ENCODE results near the gene SGSM1. TPM values are rescaled to one million over a fixed set of nuclear protein-coding genes. Genes with fewer than 3 reads are reported as not detected.

The SGSM1 gene
- total and polyA plus RNA-seq, 2 donors from 2014 or later, result 3.6 to 4.7 TPM

DNA sequence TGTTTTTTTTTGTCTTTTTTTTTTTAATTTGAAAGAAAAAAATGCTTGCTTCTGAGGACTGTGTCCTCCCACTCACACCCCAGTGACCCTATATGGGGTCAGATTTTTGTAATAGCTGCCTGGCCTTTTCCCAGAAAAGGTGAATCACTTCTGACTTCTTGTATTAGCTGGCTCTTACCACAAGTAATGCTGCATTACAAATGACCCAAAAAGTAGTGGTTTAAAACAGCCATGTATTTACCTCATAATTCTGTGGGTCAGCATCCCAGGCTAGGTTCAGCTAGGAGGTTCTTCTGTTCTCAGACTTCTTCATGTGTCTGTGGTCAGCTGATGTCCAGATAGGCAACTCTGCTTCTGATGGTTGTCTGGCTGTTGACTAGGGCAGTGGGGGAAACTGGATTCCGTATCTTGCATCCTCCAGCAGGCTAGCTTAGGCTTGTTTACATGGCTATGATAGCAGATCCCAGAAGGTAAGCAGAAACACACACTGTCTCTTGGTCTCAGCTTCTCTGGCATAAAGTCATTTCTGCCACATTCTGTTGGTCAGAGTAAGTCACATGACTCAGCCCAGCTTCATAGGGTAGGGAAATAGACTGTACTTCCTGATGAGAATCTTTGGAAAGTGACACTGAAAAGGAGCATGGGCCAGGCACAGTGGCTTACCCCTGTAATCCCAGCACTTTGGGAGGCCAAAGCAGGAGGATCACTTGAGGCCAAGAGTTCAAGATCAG lies 121.0 kb downstream of the SGSM1 start:
- TF ChIP-seq, protein P1, sequence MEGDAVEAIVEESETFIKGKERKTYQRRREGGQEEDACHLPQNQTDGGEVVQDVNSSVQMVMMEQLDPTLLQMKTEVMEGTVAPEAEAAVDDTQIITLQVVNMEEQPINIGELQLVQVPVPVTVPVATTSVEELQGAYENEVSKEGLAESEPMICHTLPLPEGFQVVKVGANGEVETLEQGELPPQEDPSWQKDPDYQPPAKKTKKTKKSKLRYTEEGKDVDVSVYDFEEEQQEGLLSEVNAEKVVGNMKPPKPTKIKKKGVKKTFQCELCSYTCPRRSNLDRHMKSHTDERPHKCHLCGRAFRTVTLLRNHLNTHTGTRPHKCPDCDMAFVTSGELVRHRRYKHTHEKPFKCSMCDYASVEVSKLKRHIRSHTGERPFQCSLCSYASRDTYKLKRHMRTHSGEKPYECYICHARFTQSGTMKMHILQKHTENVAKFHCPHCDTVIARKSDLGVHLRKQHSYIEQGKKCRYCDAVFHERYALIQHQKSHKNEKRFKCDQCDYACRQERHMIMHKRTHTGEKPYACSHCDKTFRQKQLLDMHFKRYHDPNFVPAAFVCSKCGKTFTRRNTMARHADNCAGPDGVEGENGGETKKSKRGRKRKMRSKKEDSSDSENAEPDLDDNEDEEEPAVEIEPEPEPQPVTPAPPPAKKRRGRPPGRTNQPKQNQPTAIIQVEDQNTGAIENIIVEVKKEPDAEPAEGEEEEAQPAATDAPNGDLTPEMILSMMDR (IDR thresholded peaks at IDR 0.05; ENCODE audit: borderline replicate concordance, extremely low read depth, insufficient read depth), result no peak
- no peak overlapping the region for H3K9ac ChIP-seq (ENCODE audit: low read length in 3 of 3)
- no peaks in the 10 kb centered on the region for H3K4me1 ChIP-seq (ENCODE audit: control insufficient read depth in 2 of 3, insufficient read depth in 2 of 3, low read depth in 1 of 3, low read length in 3 of 3)
- no peaks in the 10 kb centered on the region for H3K27me3 ChIP-seq (ENCODE audit: control insufficient read depth, insufficient read depth, low read length)
- no peak overlapping the region for H3K27ac ChIP-seq (ENCODE audit: low read depth in 2 of 2, low read length in 2 of 2)
- DNase-seq (no peak), FAIRE-seq (no peak)
- H3K9me3 ChIP-seq (ENCODE audit: control insufficient read depth in 2 of 3, insufficient read depth in 1 of 3, low read length in 3 of 3), result peaks cover 0 to 5% (median 0%) of the 10 kb centered on the region in 3 donors
- no peak overlapping the region for H3K4me3 ChIP-seq (ENCODE audit: low read length in 3 of 3)
- intact Hi-C loops (cut with DNase I), result no loop called here
- no peaks in the 10 kb centered on the region for H3K36me3 ChIP-seq (ENCODE audit: control insufficient read depth in 2 of 3, insufficient read depth in 3 of 3, low read length in 3 of 3)

DNA sequence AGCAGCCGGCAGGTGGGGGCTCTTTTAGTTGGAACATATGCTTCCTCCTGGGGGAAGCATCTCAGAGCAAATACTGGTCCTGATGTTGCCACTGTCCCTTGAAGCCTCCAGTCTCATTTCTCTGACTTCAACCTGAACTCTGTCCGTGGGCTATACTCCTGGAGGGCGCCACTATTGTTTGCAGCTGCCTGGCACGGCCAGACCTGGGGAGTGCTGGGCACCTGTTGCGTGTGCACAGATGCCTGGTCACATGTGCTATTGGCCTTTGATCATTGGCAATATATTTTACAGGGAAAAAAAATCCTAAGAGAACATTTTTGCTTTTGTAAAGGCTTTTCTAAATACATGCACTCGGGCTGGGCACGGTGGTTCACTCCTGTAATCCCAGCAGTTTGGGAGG lies 122.3 kb downstream of the SGSM1 start:
- H3K4me3 ChIP-seq (ENCODE audit: low read length in 3 of 3), result no peak overlapping the region
- intact Hi-C loops (cut with DNase I), result no loop called here
- H3K9ac ChIP-seq (ENCODE audit: low read length in 3 of 3), result no peak overlapping the region
- H3K27me3 ChIP-seq (ENCODE audit: control insufficient read depth, insufficient read depth, low read length), result no peaks in the 10 kb centered on the region
- peaks cover 0 to 5% (median 0%) of the 10 kb centered on the region in 3 donors for H3K9me3 ChIP-seq (ENCODE audit: control insufficient read depth in 2 of 3, insufficient read depth in 1 of 3, low read length in 3 of 3)
- no peaks in the 10 kb centered on the region for H3K4me1 ChIP-seq (ENCODE audit: control insufficient read depth in 2 of 3, insufficient read depth in 2 of 3, low read depth in 1 of 3, low read length in 3 of 3)
- DNase-seq (no peak), FAIRE-seq (no peak)
- H3K27ac ChIP-seq (ENCODE audit: low read depth in 2 of 2, low read length in 2 of 2), result no peak overlapping the region
- TF ChIP-seq, protein P1 (IDR thresholded peaks at IDR 0.05; ENCODE audit: borderline replicate concordance, extremely low read depth, insufficient read depth), result no peak
- no peaks in the 10 kb centered on the region for H3K36me3 ChIP-seq (ENCODE audit: control insufficient read depth in 2 of 3, insufficient read depth in 3 of 3, low read length in 3 of 3)

DNA sequence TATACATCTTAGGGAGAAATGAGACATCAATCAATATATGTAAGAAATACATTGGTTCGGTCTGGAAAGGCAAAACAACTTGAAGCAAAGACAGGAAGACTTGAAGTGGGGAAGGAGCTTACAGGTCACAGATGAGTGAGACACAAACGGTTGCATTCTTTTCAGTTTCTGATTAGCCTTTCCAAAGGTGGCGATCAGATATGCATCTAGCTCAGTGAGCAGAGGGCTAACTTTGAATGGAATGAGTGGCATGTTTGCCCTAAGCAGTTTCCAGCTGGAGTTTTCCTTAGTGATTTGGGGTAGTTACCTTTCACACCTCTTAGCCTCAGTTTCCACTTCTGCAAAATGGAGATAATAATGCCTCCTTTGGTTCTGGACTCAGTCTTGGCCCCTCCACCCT lies 124.7 kb downstream of the SGSM1 start:
- no peak for FAIRE-seq
- DNase-seq, result no peak
- intact Hi-C loops (cut with DNase I), result no loop called here
- H3K36me3 ChIP-seq (ENCODE audit: control insufficient read depth in 2 of 3, insufficient read depth in 3 of 3, low read length in 3 of 3), result no peaks in the 10 kb centered on the region
- no peaks in the 10 kb centered on the region for H3K27me3 ChIP-seq (ENCODE audit: control insufficient read depth, insufficient read depth, low read length)
- H3K4me1 ChIP-seq (ENCODE audit: control insufficient read depth in 2 of 3, insufficient read depth in 2 of 3, low read depth in 1 of 3, low read length in 3 of 3), result no peaks in the 10 kb centered on the region
- H3K9ac ChIP-seq (ENCODE audit: low read length in 3 of 3), result no peak overlapping the region
- no peak overlapping the region for H3K4me3 ChIP-seq (ENCODE audit: low read length in 3 of 3)
- no peak overlapping the region for H3K27ac ChIP-seq (ENCODE audit: low read depth in 2 of 2, low read length in 2 of 2)
- peaks cover 0 to 5% (median 0%) of the 10 kb centered on the region in 3 donors for H3K9me3 ChIP-seq (ENCODE audit: control insufficient read depth in 2 of 3, insufficient read depth in 1 of 3, low read length in 3 of 3)
- TF ChIP-seq, protein P1 (IDR thresholded peaks at IDR 0.05; ENCODE audit: borderline replicate concordance, extremely low read depth, insufficient read depth), result no peak
